NCI-H774 (cell line): Measurements from ENCODE around the gene REEP1.
"Not testable (repeated sequence)": the region's sequence is repeated elsewhere in the genome, so short reads cannot be mapped to it uniquely, and the experiment has no call there.

Source experiments
- DNase-seq: peaks from one replicate; lab custom pipeline; 2025; lab: John Stamatoyannopoulos, UW

Gene REEP1

DNA sequence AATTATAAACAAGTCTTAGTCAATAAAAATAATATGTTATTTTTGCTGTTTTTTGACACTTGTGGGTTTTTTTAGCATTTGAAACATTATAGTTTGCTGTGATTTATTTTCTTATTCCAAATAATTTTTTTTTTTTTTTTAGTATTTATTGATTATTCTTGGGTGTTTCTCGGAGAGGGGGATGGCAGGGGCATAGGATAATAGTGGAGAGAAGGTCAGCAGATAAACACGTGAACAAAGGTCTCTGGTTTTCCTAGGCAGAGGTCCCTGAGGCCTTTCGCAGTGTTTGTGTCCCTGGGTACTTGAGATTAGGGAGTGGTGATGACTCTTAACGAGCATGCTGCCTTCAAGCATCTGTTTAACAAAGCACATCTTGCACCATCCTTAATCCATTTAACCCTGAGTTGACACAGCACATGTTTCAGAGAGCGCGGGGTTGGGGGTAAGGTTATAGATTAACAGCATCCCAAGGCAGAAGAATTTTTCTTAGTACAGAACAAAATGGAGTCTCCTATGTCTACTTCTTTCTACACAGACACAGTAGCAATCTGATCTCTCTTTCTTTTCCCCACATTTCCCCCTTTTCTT, 8.5 kb upstream of the REEP1 start:
- DNase-seq = not testable (repeated sequence)

DNA sequence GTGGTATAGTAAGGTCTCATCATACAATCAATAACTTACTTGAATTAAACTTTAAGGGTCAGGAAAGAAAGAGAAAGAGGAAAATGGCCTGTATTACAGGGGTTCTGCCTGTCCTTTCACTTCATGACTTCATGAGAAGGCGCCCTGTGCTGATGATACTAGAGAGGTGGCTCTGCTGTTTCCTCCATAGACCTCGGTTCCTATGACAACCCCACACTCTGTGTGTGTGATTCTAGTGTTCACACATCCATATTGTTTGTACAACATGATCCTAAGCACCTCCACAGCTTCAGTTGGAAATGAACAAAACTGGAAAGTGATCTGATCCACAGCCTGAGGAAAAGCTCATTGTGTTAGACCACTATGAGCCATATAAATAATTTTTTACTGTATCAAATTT, 7.0 kb upstream of the REEP1 start:
- DNase-seq = peak; percentile 57

DNA sequence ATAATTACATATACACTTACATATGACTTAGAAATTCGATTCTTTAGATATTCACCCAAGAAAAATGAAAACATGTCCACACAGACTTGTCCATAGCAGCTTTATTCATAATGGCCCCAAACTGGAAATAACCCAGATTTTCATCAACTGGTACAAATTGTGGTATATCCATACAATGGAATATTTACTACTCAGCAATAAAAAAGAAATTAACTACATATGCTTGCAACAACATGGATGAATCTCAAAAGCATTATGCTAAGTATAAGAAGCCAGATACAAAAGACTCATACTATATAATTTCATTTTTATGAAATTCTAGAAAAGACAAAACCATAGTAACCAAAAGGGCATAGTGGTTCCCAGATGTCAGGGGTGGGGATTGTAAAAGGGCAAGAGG, 5.1 kb upstream of the REEP1 start:
- DNase-seq = no peak

DNA sequence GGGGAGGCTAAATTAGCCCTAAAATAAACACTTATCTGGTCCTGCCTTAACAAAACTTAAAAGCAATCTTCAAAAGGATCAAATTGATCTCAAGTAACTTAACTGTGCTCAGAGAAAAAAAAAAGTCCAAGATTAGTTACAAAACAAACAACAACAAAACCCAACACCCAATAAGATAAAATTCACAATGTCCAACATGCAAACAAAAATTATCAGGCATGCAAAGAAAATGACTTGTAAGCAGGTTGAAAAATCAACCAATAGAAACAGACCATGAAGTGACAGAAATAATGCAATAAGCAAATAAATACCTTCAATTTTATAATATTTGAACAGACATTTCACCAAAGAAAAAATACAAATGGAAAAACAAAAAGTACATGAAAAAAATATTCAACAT, 4.0 kb upstream of the REEP1 start:
- DNase-seq = no peak

DNA sequence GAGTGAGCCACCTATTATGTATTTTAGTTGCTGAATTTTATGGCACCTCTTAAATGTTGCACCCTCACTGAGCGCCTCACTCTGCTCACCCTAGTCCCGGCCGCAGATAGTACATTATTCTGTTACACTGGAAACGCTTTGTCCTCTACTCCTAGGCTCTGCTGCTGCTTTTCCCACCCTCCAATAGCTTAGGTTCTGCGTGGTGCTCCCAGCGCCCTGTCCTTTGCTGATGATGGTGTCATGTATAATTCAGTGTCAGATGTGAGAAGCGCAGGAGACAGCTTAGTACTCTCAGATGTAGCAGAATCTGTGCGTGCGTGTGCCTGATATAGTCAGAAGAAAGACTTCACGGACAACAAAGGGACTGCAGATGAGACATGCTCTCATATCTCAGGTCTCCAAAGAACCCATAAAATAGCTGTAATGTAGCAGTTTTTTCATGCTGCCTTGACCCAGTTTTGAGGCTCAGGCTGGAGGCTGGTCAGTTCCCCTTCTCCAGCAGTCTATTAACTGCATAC, 1.4 kb upstream of the REEP1 start:
- no peak for DNase-seq

DNA sequence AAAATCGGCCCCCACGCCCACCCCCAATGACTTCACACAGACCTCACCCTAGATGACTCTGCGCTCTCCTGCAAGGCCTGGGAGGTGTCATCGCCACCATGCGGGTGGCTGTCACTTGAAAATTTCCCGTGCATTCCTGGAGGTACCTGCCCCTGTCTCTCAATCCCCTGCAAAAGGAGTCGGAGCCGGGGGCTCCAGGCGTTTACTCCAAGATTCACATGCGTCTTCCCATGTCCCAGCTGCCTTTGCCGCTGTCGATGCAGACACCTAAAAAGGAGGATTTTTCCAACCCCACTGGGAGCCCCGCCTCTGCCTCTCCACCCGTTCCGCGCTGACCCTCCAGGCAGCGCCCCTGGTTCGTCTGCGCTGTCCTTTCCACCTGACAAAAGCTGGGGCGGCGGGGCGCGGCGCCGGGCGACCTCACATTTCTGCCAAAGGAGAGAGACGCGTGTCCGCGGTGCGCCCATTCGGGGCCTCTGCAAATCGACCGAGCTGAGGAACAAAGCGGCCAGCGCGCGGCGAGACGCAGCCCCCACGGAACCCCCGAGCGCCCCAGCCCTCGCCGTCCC, 667 bp downstream of the REEP1 start:
- DNase-seq = no peak

DNA sequence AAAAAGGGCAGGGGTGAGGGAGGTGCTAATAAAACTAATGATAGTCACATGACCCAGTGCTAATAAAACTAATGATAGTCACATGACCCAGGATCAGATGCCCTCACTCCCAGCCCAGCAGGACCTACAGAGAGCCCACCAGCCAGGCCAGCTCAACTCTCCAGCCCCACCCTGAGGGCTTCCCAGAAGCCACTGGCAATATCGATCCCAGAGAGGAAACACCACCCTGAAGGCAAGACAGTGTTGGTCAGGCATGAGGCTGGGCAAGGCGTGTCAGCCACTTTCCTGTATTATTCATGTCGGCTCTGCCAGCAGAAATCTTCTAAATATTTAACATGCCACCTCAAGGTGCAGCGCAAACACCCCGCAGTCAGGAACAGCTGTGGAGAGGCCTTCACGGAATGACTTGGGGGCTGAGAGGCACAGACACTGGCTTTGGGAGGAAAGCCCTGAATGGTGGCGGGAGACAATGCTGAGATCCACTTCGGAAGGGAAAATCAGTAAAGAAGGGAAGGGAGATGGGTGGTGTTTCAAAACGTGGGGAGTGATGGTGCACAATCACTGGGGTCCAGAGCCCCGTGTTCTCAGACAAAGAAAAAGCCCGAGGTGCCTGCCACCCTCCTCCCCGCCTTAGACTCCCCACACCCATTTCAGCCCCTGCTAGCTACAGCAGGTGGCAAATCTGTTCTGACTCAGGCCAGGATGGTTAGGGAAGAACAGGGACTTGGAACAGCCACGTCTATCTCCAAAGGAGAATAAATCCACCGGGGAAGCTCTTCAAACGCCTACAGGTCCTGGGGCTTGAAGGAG, 1.4 kb downstream of the REEP1 start:
- no peak for DNase-seq

DNA sequence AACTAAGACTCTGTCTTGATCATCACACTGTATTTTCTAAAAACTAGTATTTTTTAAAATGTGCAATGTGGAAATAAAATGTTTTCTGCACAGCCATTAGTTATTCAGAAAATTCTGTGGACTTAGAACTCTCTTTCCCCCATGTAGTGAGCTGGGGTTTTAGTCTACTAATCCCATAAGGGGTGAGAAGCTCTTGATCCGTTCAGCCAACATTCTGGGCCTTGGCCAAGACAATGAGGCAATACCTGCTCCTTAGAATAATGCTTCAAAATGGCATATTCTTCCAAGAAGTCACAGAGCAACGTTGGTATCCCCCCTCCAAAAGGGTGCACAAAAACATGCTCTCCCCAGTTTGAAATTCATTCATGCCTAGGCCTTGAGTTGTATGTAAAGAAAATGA, 4.0 kb downstream of the REEP1 start:
- DNase-seq = no peak

DNA sequence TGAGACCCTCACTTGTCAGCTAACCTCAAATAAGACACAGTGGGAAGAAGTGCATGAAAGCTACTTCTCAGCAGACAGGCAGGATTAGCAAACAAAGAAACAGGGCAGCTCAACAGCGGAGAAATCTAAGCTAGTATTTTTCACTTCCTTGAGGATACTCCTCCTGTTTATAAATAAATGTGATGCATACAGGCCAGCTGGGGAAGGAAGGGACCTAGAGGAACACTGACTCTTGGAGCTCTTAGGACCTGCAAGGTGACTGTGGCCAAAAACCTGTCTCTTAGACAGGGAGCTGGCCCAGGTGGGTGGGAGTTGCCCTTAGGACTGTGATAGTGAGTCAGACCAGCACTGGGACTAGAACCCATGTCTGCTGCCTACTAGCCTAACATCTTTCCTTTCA, 4.8 kb downstream of the REEP1 start:
- DNase-seq = no peak

DNA sequence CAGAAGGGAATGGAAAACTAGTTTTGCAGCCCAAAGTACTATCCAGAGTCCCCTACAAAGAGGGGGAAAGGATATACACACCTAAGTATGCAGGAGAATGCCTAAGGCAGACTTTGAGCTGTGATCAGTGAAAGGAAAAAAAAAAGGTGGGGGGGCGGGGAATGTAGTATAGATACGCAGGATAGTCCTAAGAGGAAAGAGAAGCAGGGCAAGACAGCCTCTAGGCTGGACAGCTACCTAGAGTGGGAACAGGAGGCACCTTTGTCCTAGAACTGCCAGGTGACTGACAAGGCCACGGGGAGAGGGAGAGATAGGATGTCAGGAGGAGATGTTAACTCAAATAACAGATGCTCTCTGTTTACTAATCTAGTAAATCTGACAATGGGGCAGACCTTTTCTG, 6.0 kb downstream of the REEP1 start:
- DNase-seq = no peak

DNA sequence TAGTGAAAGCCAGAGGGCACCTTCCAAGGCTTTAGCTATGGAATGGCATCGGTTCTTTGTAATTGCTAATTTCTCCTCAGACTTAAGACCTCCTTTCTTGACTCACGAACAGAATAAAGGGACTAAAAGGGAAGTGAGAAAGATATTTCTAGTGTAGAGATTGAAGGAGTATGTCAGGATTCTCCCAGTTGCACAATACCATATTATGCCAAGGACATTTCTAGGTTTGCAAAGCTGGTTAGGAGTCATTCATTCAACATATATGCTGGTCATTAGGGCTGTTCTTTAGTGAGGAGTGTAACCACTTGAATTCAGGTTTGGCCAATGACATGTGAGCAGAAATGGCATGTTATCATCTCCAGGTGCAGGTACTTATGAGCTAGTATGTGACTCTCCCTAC, 7.4 kb downstream of the REEP1 start:
- no peak for DNase-seq

DNA sequence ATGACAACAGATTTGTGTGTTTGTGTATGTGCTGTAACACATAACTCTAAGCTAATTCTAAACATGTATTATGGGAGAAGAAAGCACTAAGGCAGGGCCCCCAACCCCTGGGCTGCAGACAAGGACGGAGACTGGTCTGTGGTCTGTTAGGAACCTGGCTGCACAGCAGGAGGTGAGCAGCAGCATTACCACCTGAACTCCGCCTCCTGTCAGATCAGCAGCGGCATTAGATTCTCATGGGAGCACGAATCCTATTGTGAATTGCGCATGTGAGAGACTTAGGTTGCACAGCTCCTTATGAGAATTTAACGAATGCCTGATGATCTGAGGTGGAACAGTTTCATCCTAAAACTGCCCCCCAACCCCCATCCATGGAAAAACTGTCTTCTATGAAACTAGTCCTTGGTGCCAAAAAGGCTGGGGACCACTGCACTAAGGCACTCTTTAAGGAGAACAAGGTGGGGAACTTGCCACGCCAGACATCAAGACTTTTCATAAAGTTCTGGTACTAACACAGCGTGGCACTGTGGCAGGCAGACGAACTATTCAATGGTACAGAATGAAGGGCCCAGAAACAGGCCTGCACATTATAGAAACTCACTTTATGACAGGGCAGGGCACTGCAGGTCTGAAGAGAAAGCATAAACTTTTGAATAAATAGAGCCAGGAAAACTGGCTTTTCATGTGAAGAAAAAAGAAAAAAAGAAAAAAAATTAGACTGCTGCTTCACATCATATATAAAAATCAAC, 14.0 kb downstream of the REEP1 start:
- no peak for DNase-seq

DNA sequence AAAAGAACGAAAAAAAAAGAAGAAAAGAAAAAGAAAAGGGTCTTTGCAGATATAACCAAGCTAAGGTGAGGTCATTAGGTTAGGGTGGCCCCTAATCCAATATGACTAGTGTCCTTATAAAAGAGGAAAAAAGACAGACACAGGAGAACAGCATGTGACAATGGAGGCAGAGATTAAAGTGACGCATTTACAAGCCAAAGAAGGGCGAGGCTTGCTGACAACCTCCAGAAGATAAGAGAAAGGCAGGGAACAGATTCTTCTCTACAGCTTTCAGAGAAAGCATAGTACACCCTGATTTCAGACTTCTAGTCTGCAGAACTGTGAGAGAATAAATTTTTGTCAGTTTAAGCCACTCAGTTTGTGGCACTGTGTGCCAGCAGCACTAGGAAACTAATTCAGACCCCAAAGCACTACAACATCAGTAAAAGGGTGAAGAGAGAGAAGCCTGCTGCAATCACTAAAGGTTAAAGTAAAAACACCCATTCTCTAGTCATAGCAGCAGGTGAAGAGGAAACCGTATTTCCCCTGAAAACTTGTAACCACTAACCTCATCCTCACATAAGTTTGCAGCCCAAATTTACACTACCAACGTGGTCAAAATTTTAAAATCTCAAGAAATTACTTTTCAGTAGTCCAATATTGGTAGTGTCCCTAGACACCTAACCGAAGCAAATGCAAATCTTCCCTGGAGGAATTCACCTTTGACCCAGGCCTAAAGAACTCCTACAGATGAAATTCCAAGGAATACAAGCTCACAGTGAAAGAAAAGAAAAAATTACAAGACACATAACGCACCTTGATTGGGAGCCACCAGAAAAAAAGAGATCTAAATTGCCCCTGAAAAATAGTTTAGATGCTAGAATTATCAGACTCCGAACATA, 17.5 kb downstream of the REEP1 start:
- no peak for DNase-seq

DNA sequence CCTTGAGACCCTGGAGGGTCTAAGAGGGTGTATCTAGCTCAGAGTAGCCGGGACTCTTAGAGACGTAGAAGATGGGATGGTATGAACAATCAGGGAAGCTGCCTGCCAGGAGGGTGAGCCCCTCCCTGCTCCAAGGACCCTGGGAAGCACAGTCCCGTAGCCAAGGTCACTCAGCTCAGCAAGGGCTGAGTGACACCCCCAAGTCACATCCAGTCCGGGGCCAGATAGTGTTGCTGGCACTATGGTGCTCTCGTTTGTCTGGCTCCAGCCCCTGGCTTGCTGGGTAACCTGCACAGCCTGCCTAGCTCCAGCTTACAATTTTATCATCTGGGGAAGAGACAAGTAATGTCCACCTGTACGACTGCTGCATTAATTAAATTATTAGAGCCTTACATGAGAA, 22.3 kb downstream of the REEP1 start:
- DNase-seq = no peak

DNA sequence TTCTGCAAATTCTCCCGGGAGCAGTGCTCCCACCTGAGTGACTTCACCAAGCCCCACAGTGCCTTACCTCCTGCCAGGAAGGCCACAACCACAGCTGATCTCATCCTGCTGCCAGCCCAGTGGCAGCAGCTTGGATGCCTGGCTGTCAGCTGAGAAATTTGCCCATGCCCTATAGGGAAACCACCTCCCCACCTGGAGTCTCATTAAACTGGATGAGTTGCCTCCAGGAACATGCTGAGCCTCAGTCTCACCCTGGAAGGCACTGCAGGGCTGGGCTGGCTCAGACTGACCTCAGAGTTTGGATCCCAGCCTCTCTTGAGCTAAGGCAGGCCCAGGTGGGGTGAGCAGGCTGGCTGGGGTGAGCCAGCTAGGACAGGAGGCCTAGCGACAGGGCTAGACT, 23.3 kb downstream of the REEP1 start:
- no peak for DNase-seq

DNA sequence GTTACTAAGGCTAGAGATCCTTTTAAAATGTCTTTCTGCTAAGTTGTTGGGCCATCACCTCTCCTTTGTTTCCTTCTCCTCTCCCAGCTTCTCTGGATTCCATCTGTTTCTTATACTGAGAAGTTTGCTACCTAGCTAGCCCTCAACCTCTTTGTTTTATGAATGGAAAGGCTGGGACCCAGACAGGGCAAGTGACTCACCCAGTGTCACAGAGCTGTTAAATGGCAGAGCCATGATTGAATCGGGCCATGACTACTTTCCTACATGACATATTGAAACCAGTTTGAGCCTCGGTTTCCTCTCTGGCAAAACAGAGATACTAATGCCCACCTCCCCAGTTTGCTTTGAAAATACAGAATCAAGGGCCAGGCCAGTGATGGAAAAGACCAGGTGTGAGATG, 24.1 kb downstream of the REEP1 start:
- no peak for DNase-seq

DNA sequence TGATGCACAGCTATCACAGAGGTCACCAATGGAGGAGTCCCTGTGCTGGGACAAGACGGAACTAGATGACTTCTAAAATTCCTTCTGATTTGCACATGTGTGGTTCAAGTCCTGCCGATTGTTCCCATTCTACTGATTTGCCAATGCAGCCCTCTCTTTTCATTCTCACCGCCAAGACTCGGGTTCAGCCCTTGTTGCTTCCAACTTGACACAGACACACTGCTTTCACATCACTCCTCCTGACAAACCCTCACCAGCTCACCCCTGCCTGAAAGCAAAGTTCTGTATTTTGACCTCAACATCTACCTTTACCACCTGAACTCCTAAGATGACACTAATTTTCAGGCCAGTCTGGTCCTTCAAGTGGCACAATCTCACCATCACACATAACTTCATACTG, 25.5 kb downstream of the REEP1 start:
- DNase-seq = no peak

DNA sequence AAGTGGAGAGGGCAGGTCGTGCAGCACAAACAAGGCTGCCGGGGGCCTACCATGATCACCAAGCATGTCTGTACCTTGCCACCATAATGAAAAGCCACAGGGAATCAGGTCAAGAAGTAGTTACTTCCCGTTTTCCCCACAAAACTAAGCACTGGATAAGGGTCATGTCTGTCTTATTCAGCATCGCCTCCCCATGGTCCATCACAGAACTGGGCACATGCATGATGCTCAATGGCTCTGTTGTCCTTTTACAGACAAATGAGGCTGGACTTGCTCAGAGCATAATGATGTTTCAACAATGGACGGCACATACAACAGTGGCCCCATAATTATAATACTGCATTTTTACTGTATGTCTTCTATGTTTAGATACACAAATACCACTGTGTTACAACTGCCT, 27.5 kb downstream of the REEP1 start:
- no peak for DNase-seq

DNA sequence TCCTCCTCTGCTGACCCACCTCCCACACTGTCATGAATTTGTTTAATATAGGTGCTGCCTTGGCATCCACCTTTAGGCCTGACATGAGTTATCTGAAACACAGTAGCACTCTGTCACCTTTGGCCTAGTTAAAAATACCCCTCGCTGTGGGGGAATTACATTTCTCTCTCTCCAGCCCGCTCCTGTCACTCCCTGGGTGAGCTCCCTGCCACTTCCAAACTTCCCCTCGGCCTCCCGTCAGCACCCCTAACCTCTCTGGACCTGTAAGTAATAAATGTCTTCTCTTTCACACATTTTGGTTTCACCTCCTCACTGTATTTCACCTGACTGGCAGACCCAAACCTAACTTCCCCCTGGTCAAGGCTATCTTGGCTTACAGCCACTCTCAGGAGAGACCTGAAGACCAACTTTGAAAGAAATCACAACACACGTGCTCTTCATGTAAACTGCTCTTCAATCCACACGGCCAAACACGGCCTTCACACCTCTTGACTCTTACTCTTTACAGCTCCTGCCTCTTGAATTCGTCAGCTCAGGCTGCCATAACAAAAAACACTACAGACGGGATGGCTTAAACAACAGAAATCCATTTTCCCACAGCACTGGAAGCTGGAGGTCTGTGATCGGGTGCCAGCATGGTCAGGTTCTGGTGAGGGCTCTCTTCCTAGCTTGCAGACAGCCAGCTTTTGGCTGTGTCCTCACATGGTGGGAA, 28.3 kb downstream of the REEP1 start:
- no peak for DNase-seq

DNA sequence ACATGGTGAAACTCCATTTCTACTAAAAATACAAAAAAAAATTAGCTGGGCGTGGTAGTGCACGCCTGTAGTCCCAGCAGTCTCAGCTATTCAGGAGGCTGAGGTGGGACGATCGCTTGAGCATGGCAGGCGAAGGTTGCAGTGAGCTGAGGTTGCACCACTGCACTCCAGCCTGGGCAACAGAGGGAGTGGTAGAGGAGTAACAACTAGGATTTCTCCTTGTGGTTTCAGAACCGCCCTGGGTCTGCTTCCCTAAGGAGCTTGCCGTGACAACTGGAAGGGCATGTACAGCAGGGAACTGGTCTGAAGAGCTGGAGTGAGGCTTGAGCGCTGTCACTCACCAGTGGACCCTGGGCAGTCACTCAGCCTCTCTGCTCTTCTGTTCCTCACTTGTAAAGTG, 29.1 kb downstream of the REEP1 start:
- no peak for DNase-seq

DNA sequence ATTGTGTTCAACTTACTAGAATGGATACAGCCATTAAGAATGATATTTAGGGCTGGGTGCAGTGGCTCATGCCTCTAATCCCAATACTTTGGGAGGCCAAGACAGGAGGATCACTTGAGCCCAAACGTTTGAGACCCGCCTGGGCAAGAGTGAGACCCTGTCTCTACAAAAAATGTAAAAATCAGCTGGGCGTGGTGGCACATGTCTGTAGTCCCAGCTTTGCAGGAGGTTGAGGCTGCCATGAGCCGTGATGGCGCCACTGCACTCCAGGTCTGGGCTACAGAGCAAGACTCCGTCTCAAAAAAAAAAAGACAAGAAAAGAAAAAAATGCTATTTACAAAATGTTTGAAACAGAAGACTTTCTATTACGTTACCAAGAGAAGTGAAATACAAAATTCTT, 30.0 kb downstream of the REEP1 start:
- DNase-seq = no peak
